Thyroid gland (tissue), 4 donors: ENCODE data around the gene TCF3.
"Not testable (repeated sequence)": the region's sequence is repeated elsewhere in the genome, so short reads cannot be mapped to it uniquely, and the experiment has no call there.

Source experiments
- CTCF ChIP-seq, 6 experiments: fragments of 200-600 bp in 3 of 6; fragments of 450-650 bp in 3 of 6; sonication (generic) in 3 of 6; IDR thresholded peaks; one replicate each; pipeline ENCODE4 v1.5.1; 2016 to 2019; ENCODE audit warnings: antibody characterized with exemption in 6 of 6, mild to moderate bottlenecking in 2 of 6, inconsistent platforms in 1 of 6, moderate library complexity in 1 of 6
- POLR2A ChIP-seq, 2 donors: fragments of 450-650 bp; IDR thresholded peaks; one replicate each; pipeline ENCODE4 v1.6.1; 2017; ENCODE audit warnings: antibody characterized with exemption in 2 of 2, mild to moderate bottlenecking in 2 of 2, moderate library complexity in 1 of 2

- TF ChIP-seq POLR2A, CTCF (IDR thresholded peaks at IDR 0.05): not testable (repeated sequence)
Measured at GRCh38 chr19:1670747-1671146, 18.3 kb upstream of the TCF3 start.
